ENCODE data around the gene ROBO2.
A peak's percentile ranks its signal among the peaks of the same experiment; 100 is the strongest.

Gene ROBO2

DNA sequence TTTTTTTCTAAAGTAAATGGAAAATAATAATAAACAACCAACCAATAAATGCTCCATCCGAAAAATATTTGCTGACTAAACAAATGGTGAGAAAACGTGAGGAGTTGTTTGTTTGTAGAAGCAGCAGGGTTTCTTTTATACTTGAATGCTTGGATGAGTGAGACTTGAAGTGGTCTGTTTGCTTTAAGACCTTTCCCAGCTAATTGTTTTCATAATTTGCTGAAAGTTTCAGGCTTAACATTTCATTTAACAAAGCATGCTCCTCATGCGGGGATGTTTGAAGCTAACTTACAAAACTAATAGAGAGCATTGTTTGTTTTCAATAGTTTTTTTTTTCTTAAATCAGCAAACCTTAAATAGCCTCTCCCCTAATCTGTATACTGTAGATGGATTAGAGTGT, 484.6 kb downstream of the ROBO2 start (continued):
- TF ChIP-seq, protein P1, sequence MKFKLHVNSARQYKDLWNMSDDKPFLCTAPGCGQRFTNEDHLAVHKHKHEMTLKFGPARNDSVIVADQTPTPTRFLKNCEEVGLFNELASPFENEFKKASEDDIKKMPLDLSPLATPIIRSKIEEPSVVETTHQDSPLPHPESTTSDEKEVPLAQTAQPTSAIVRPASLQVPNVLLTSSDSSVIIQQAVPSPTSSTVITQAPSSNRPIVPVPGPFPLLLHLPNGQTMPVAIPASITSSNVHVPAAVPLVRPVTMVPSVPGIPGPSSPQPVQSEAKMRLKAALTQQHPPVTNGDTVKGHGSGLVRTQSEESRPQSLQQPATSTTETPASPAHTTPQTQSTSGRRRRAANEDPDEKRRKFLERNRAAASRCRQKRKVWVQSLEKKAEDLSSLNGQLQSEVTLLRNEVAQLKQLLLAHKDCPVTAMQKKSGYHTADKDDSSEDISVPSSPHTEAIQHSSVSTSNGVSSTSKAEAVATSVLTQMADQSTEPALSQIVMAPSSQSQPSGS (tag by site-specific recombination; IDR thresholded peaks at IDR 0.05; ENCODE audit: low read depth), result no peak
- TF ChIP-seq TCF7L2 (IDR thresholded peaks at IDR 0.05; ENCODE audit: borderline replicate concordance, low read depth, low read length) (peak; percentile 84; the same call in 1 of the 2 replicates), ZIC2 (tag by site-specific recombination; IDR thresholded peaks at IDR 0.05) (no peak), ZNF223 (tag by site-specific recombination; IDR thresholded peaks at IDR 0.05) (no peak), ZNF114 (tag by site-specific recombination; IDR thresholded peaks at IDR 0.05) (no peak), MZF1 (tag by site-specific recombination; IDR thresholded peaks at IDR 0.05; ENCODE audit: borderline replicate concordance) (no peak), YY1 (tag by site-specific recombination; IDR thresholded peaks at IDR 0.05) (no peak), ZNF837 (tag by site-specific recombination; IDR thresholded peaks at IDR 0.05) (no peak), ZNF571 (tag by site-specific recombination; IDR thresholded peaks at IDR 0.05) (no peak), BCL11A (tag by site-specific recombination; IDR thresholded peaks at IDR 0.05; ENCODE audit: low read depth) (no peak), MYNN (tag by site-specific recombination; IDR thresholded peaks at IDR 0.05; ENCODE audit: borderline replicate concordance) (no peak), ZNF701 (tag by site-specific recombination; IDR thresholded peaks at IDR 0.05) (no peak), GLI4 (tag by site-specific recombination; IDR thresholded peaks at IDR 0.05) (no peak), OSR2 (tag by site-specific recombination; IDR thresholded peaks at IDR 0.05) (peak; percentile 53; the same call in 1 of the 2 replicates), ZNF157 (tag by site-specific recombination; IDR thresholded peaks at IDR 0.05) (no peak), ZNF274 (IDR thresholded peaks at IDR 0.05; ENCODE audit: low read length) (no peak), ZNF274 (tag by site-specific recombination; IDR thresholded peaks at IDR 0.05; ENCODE audit: borderline replicate concordance) (no peak), ZSCAN23 (tag by site-specific recombination; IDR thresholded peaks at IDR 0.05) (no peak), ZFP69B (tag by site-specific recombination; IDR thresholded peaks at IDR 0.05) (no peak), ZNF830 (tag by site-specific recombination; IDR thresholded peaks at IDR 0.05; ENCODE audit: low read depth) (no peak), ZNF624 (tag by site-specific recombination; IDR thresholded peaks at IDR 0.05) (no peak), ZNF843 (tag by site-specific recombination; IDR thresholded peaks at IDR 0.05) (no peak), HOXC10 (CRISPR knock-in tag; IDR thresholded peaks at IDR 0.05) (no peak), ZNF174 (tag by site-specific recombination; IDR thresholded peaks at IDR 0.05) (no peak)
- TF ChIP-seq, protein P2, sequence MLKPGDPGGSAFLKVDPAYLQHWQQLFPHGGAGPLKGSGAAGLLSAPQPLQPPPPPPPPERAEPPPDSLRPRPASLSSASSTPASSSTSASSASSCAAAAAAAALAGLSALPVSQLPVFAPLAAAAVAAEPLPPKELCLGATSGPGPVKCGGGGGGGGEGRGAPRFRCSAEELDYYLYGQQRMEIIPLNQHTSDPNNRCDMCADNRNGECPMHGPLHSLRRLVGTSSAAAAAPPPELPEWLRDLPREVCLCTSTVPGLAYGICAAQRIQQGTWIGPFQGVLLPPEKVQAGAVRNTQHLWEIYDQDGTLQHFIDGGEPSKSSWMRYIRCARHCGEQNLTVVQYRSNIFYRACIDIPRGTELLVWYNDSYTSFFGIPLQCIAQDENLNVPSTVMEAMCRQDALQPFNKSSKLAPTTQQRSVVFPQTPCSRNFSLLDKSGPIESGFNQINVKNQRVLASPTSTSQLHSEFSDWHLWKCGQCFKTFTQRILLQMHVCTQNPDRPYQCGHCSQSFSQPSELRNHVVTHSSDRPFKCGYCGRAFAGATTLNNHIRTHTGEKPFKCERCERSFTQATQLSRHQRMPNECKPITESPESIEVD (tag by site-specific recombination; IDR thresholded peaks at IDR 0.05), result peak; percentile 61; the same call in 1 of the 2 replicates
- TF ChIP-seq, protein P3, sequence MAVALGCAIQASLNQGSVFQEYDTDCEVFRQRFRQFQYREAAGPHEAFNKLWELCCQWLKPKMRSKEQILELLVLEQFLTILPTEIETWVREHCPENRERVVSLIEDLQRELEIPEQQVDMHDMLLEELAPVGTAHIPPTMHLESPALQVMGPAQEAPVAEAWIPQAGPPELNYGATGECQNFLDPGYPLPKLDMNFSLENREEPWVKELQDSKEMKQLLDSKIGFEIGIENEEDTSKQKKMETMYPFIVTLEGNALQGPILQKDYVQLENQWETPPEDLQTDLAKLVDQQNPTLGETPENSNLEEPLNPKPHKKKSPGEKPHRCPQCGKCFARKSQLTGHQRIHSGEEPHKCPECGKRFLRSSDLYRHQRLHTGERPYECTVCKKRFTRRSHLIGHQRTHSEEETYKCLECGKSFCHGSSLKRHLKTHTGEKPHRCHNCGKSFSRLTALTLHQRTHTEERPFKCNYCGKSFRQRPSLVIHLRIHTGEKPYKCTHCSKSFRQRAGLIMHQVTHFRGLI (tag by site-specific recombination; IDR thresholded peaks at IDR 0.05), result no peak
- TF ChIP-seq, protein P4, sequence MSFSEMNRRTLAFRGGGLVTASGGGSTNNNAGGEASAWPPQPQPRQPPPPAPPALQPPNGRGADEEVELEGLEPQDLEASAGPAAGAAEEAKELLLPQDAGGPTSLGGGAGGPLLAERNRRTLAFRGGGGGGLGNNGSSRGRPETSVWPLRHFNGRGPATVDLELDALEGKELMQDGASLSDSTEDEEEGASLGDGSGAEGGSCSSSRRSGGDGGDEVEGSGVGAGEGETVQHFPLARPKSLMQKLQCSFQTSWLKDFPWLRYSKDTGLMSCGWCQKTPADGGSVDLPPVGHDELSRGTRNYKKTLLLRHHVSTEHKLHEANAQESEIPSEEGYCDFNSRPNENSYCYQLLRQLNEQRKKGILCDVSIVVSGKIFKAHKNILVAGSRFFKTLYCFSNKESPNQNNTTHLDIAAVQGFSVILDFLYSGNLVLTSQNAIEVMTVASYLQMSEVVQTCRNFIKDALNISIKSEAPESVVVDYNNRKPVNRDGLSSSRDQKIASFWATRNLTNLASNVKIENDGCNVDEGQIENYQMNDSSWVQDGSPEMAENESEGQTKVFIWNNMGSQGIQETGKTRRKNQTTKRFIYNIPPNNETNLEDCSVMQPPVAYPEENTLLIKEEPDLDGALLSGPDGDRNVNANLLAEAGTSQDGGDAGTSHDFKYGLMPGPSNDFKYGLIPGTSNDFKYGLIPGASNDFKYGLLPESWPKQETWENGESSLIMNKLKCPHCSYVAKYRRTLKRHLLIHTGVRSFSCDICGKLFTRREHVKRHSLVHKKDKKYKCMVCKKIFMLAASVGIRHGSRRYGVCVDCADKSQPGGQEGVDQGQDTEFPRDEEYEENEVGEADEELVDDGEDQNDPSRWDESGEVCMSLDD (tag by site-specific recombination; IDR thresholded peaks at IDR 0.05), result no peak
- TF ChIP-seq, protein P5, sequence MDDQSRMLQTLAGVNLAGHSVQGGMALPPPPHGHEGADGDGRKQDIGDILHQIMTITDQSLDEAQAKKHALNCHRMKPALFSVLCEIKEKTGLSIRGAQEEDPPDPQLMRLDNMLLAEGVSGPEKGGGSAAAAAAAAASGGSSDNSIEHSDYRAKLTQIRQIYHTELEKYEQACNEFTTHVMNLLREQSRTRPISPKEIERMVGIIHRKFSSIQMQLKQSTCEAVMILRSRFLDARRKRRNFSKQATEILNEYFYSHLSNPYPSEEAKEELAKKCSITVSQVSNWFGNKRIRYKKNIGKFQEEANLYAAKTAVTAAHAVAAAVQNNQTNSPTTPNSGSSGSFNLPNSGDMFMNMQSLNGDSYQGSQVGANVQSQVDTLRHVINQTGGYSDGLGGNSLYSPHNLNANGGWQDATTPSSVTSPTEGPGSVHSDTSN (CRISPR knock-in tag; IDR thresholded peaks at IDR 0.05), result no peak
- TF ChIP-seq, protein P6, sequence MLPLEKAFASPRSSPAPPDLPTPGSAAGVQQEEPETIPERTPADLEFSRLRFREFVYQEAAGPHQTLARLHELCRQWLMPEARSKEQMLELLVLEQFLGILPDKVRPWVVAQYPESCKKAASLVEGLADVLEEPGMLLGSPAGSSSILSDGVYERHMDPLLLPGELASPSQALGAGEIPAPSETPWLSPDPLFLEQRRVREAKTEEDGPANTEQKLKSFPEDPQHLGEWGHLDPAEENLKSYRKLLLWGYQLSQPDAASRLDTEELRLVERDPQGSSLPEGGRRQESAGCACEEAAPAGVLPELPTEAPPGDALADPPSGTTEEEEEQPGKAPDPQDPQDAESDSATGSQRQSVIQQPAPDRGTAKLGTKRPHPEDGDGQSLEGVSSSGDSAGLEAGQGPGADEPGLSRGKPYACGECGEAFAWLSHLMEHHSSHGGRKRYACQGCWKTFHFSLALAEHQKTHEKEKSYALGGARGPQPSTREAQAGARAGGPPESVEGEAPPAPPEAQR (tag by site-specific recombination; IDR thresholded peaks at IDR 0.05), result no peak
- TF ChIP-seq, protein P7, sequence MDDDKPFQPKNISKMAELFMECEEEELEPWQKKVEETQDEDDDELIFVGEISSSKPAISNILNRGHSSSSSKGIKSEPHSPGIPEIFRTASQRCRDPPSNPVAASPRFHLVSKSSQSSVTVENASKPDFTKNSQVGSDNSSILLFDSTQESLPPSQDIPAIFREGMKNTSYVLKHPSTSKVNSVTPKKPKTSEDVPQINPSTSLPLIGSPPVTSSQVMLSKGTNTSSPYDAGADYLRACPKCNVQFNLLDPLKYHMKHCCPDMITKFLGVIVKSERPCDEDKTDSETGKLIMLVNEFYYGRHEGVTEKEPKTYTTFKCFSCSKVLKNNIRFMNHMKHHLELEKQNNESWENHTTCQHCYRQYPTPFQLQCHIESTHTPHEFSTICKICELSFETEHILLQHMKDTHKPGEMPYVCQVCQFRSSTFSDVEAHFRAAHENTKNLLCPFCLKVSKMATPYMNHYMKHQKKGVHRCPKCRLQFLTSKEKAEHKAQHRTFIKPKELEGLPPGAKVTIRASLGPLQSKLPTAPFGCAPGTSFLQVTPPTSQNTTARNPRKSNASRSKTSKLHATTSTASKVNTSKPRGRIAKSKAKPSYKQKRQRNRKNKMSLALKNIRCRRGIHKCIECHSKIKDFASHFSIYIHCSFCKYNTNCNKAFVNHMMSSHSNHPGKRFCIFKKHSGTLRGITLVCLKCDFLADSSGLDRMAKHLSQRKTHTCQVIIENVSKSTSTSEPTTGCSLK (tag by site-specific recombination; IDR thresholded peaks at IDR 0.05), result no peak

All from HEK293 (cell line).